ENCODE measurements around the gene LAMA2. TPM values are rescaled to one million over a fixed set of nuclear protein-coding genes. Genes with fewer than 3 reads are reported as not detected.

Gene LAMA2
- total RNA-seq, 2 experiments from 2014 or later, result 0.02 TPM; not detected in 1

DNA sequence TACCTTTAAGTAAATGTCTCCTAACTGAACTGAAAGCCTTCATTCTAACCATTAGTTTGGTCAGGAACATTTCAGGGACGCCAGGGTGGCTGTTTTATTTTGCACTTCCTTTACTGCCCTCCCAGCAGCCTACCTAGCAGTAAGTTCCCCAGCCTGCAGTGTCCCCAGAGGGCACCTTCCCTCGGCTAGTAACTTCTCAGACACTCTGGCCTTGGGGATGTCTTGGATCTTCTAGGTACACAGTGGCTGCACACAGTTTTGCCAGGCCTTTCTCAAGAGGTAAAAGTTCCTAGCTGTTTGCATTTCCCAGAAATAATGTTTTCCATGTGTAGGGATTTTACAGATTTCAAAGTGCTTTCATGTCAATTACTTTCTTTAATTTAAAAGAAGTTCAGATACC is 378 bp upstream of the LAMA2 start:
- no peaks in the 10 kb centered on the region for H3K4me1 Mint-ChIP-seq
- ATAC-seq (no peak), DNase-seq (no peak)
- CTCF ChIA-PET, result no interaction called here
- no peaks in the 10 kb centered on the region for H3K9me3 Mint-ChIP-seq (ENCODE audit: low read depth)
- peaks cover 30% of the 10 kb centered on the region for H3K27me3 Mint-ChIP-seq
- H3K36me3 Mint-ChIP-seq, result no peaks in the 10 kb centered on the region
- H3K4me3 Mint-ChIP-seq, result no peak overlapping the region
- no peak overlapping the region for H3K27ac Mint-ChIP-seq

DNA sequence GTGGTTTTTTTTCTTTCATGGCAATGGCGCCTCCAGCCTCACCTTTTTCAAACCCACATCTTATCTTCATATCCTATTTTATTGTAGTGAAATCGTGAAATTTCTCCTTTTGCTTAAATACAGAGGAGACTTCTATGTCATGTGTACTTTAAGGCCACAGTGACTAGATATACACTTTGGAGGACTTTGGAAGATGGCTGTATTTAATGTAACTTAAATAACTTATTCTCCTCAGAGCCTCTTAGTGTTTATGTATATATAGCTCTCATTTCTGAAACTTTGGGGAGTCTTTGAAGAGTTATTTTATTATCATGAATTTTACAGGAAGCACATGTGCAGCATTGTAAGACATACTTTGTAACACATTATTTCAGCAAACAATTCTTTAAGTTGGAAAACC is 968 bp downstream of the LAMA2 start:
- Mint-ChIP-seq H3K9me3 (ENCODE audit: low read depth) (no peaks in the 10 kb centered on the region), H3K27me3 (peaks cover 30% of the 10 kb centered on the region), H3K27ac (no peak overlapping the region)

DNA sequence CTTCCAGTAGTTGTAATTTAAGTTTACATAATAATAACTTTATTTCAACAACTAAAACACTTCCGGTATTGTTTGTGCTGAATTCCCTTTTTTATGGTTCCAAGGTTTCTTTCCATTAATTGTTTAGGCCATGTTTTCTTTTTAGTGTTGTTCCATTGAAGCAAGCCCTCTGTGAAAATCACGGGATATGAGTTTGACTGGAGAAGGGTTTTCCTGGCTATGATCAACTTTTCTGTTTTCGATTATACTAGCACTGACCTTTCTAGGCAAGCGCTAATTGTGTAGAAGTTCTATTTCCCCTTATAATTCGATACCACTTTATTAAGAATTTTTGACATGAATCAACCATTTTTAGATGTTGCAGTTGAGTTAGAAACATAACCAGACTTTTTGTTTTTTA is 2.4 kb downstream of the LAMA2 start:
- CTCF ChIA-PET, result no interaction called here
- Mint-ChIP-seq H3K4me3 (no peak overlapping the region), H3K4me1 (no peaks in the 10 kb centered on the region), H3K36me3 (no peaks in the 10 kb centered on the region), H3K9me3 (ENCODE audit: low read depth) (no peaks in the 10 kb centered on the region), H3K27me3 (peaks cover 30% of the 10 kb centered on the region), H3K27ac (no peak overlapping the region)
- ATAC-seq (no peak), DNase-seq (no peak)

More for the DNA sequence above, 968 bp downstream of the LAMA2 start:
- Mint-ChIP-seq H3K4me1 (no peaks in the 10 kb centered on the region), H3K4me3 (no peak overlapping the region), H3K36me3 (no peaks in the 10 kb centered on the region)
- DNase-seq (no peak), ATAC-seq (no peak)
- CTCF ChIA-PET, result no interaction called here

DNA sequence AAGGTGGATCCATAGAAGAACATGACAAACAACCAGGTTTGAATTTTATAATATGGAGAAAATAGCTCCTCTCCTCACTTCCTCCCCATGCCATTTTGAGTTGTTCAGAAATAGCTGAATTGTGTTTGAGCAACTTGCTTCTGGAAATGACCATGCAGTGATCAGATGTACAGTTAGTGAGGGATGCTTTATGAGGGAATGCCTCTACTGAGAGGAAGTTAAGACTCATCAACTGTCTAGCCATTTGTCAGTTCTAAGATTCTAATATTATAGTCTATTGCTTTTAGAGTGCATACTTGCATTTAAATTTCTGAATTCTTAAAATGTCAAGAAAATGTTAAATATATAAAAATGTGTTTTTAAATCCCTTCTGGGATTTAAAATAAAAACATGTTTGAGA is 3.8 kb downstream of the LAMA2 start:
- H3K27ac Mint-ChIP-seq, result no peak overlapping the region
- peaks cover 34% of the 10 kb centered on the region for H3K27me3 Mint-ChIP-seq
- no peaks in the 10 kb centered on the region for H3K4me1 Mint-ChIP-seq
- CTCF ChIA-PET, result no interaction called here
- no peaks in the 10 kb centered on the region for H3K36me3 Mint-ChIP-seq
- no peaks in the 10 kb centered on the region for H3K9me3 Mint-ChIP-seq (ENCODE audit: low read depth)
- no peak for ATAC-seq
- no peak overlapping the region for H3K4me3 Mint-ChIP-seq
- no peak for DNase-seq

DNA sequence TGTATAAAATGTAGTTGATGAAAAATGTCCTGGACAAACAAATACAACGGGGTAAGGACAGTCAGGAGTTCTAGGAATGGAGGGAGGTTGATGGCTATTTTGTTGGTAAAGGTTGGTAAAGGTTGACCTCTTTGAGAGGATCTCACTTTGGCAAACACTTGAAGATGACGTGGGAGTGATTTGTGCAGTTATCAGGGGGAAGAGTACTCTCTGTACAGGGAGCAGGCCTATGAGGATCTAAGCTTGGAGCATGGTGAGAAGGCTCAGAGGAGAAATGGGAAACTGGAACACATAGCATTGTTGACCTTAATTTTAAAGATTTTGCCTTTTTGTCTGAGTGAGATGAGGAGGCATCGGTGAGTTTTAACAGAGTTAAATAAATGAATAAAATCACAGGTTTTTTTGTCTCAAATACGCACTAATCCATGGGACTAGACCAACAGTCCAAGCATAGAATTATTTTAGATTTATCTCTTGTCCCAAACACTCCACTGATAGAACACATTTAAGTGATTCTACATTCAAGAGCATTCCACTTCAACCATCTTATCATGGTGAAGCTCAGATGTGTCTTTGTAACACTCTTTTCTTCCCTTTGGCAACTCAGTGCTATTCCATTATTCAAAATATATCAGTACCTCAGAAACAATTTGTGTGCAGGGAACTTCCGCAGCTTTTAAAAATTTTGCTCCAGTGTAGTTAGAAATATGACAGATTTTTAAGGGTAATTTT is 5.7 kb downstream of the LAMA2 start:
- DNase-seq (no peak), ATAC-seq (no peak)
- Mint-ChIP-seq H3K9me3 (ENCODE audit: low read depth) (no peaks in the 10 kb centered on the region), H3K27me3 (peaks cover 17% of the 10 kb centered on the region), H3K27ac (no peak overlapping the region), H3K4me3 (no peak overlapping the region), H3K36me3 (no peaks in the 10 kb centered on the region), H3K4me1 (no peaks in the 10 kb centered on the region)
- CTCF ChIA-PET, result no interaction called here

DNA sequence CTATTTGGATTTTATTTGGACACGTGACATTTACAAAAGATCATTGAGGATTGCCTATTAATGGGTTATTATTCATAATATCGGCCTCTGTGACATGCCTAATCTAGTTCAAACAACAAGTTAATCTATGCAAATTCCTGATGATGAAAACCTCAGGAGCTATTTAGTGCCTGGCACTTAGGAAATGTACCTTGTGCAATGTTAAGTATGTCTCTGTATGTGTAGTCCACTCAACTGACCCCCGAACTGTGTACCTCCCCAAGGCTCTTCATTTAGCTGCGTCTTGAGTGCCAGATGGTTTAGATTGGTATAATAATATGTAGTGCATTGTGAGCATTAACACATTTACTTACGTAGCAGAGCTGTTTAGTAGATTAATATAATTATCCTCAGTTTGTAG is 6.9 kb downstream of the LAMA2 start:
- H3K27me3 Mint-ChIP-seq, result peaks cover 7% of the 10 kb centered on the region
- no peak for ATAC-seq
- no peak overlapping the region for H3K27ac Mint-ChIP-seq
- H3K9me3 Mint-ChIP-seq (ENCODE audit: low read depth), result no peaks in the 10 kb centered on the region
- no peaks in the 10 kb centered on the region for H3K36me3 Mint-ChIP-seq
- CTCF ChIA-PET, result no interaction called here
- H3K4me3 Mint-ChIP-seq, result no peak overlapping the region
- no peaks in the 10 kb centered on the region for H3K4me1 Mint-ChIP-seq
- DNase-seq, result no peak

DNA sequence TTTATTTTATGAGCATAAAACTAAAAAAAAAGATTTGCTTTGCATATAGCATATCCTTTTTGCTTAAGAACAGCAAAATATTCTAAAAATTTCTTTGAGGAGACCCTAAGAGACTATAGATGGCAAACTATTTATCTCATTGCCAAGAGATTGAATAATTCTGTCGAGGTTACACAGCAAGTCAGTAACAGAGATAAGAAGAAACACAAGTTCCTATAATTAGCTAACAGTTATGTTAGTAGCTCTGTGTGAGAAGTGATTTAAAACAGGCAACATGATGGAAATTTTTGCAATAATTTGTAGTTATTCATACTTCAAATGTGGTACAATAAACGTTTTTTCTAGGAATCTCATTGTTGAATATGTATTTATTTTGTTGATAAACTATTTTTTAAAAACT is 9.1 kb downstream of the LAMA2 start:
- Mint-ChIP-seq H3K27ac (no peak overlapping the region), H3K9me3 (ENCODE audit: low read depth) (no peaks in the 10 kb centered on the region), H3K4me1 (no peaks in the 10 kb centered on the region), H3K27me3 (peaks cover 4% of the 10 kb centered on the region), H3K4me3 (no peak overlapping the region), H3K36me3 (no peaks in the 10 kb centered on the region)
- CTCF ChIA-PET, result no interaction called here
- no peak for DNase-seq
- ATAC-seq, result no peak

DNA sequence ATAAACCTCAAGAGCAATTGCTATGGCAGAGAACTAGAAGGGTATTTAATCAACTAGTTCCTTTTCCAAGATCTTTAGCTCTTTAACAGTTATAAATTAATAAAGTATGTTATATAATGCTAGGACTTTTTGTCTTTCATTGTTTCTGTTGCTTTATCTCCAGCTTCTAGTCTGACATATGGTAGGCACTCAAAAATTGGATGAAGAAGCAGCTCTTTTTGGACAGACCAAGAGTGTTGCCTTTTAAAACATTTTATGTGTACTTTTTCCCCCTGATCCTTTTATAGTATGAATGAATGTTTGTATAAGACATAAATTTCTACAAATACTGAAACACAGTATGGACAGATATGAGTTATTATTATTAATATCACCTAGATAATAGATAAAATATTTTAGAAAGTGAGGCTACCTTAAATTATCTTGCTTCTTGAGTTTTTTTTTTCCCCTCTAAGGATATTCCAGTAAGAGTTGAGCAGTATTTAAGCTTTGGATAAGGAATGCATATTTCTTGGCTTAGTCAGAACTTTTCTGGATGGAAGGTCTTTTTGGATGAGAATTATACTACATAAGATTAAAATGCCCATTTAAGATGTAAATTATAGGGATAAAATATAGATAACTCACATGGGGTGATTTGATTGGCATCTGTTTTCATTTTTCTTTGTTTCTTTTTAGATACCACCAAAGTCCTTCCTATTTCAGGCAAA is 16.6 kb downstream of the LAMA2 start:
- Mint-ChIP-seq H3K9me3 (ENCODE audit: low read depth) (no peaks in the 10 kb centered on the region), H3K27me3 (no peaks in the 10 kb centered on the region), H3K4me1 (no peaks in the 10 kb centered on the region), H3K4me3 (no peak overlapping the region), H3K36me3 (no peaks in the 10 kb centered on the region), H3K27ac (no peak overlapping the region)
- ATAC-seq (no peak), DNase-seq (no peak)
- CTCF ChIA-PET, result no interaction called here

DNA sequence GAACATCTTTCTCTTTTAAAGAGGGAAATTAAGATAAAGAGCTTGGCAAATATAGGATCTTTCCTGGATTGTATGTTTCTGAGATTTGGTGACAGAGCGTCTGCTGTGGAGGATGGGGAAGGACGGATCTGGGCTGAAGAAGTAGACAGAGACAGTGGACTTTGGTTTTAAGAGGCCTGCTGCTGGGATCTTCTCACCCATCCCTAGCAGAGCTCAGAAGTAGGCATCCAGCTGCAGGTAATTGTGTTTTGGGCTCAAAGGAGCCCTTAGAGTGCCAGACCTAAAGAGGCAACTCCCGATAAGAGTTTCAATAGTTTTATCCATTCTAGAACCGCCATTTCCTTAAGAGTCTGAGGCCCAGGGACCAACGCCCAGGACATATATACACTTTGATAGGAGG is 20.8 kb downstream of the LAMA2 start:
- Mint-ChIP-seq H3K27me3 (no peaks in the 10 kb centered on the region), H3K27ac (no peak overlapping the region), H3K36me3 (no peaks in the 10 kb centered on the region), H3K4me3 (no peak overlapping the region), H3K4me1 (no peaks in the 10 kb centered on the region), H3K9me3 (ENCODE audit: low read depth) (no peaks in the 10 kb centered on the region)
- no peak for DNase-seq
- CTCF ChIA-PET, result interaction anchor here (1.6 kb wide), 1 partner anchor 31 kb away, joined by 3 read pairs; no protein-coding TSS in a partner anchor
- ATAC-seq, result no peak

DNA sequence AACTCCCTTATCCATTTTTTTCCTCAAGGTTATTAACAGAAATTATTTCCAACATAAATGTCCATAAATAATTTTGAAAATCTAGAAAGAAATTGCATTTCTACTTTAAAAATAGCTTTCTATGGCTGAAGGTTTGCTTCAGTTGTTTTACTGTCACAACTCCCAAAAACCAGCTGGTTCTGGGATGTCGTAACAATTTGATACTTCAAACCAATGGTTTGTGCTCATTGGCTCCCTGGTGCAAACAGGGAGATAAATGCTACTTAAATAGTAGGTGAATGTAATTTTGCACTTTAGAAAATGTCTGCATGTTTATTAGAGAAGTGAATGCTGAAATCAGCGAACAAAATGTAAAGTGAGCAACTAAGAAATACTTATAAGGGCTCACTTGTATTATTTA is 31.1 kb downstream of the LAMA2 start:
- H3K36me3 Mint-ChIP-seq, result no peaks in the 10 kb centered on the region
- CTCF ChIA-PET, result no interaction called here
- H3K27ac Mint-ChIP-seq, result no peak overlapping the region
- DNase-seq (no peak), ATAC-seq (no peak)
- H3K4me1 Mint-ChIP-seq, result no peaks in the 10 kb centered on the region
- no peaks in the 10 kb centered on the region for H3K27me3 Mint-ChIP-seq
- H3K9me3 Mint-ChIP-seq (ENCODE audit: low read depth), result no peaks in the 10 kb centered on the region
- no peak overlapping the region for H3K4me3 Mint-ChIP-seq

DNA sequence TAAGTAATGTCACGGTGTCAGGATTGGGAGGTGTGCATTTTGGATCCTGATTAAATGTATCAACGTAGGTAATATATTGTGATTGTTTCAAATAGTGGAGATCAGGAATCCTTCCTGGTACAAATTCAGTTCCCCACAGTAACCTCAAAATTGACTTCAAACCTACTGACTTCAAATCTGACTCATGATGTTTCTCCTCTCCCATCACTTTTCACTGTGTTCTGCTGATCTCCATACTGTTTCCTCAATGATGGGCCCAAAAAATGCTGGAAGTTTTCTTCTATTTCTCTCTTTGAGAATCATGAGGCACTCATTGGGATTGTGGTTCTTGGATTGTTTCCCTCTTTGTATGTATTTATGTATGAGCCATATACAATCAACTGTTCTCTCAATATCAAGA is 35.9 kb downstream of the LAMA2 start:
- Mint-ChIP-seq H3K9me3 (ENCODE audit: low read depth) (no peaks in the 10 kb centered on the region), H3K27me3 (no peaks in the 10 kb centered on the region), H3K4me1 (no peaks in the 10 kb centered on the region), H3K4me3 (no peak overlapping the region), H3K36me3 (no peaks in the 10 kb centered on the region), H3K27ac (no peak overlapping the region)
- no peak for DNase-seq
- CTCF ChIA-PET, result no interaction called here
- ATAC-seq, result no peak

DNA sequence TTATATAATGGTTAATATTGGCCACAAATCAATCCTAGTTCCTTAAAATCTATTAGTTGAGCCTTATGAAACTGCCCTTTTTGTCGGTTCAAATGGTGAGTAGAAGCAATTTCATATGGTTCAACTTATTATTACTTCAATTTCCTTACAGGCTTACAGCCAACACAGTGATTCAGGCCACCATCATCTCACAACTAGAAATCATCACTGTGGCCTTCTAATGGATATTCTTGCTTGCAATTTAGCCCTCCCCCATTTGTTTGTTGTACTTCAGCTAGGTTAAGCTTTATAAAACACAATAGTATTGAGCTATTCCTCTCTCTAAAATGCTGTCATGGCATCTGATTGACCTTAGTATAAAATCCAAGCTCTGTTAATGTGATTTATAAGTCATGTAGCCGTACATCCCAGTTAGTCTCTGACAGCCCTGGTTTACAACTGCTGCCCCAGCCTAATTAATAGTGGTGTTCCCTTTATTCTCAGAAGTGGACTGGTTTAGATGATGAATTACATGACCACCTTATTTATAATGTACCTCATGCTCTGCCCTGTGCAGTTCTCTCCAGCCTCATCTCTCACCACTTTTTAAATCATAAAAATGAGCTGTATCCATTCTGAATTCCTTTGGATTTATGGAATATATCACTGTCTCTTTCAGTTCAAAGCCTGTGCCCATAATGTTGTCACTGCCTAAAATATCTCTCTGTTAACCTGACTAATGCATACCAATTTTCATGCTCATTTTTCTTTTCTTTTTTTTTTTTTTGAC is 36.7 kb downstream of the LAMA2 start:
- no peaks in the 10 kb centered on the region for H3K9me3 Mint-ChIP-seq (ENCODE audit: low read depth)
- CTCF ChIA-PET, result no interaction called here
- no peak for ATAC-seq
- no peaks in the 10 kb centered on the region for H3K36me3 Mint-ChIP-seq
- H3K4me1 Mint-ChIP-seq, result no peaks in the 10 kb centered on the region
- H3K27ac Mint-ChIP-seq, result no peak overlapping the region
- no peak for DNase-seq
- no peaks in the 10 kb centered on the region for H3K27me3 Mint-ChIP-seq
- H3K4me3 Mint-ChIP-seq, result no peak overlapping the region

DNA sequence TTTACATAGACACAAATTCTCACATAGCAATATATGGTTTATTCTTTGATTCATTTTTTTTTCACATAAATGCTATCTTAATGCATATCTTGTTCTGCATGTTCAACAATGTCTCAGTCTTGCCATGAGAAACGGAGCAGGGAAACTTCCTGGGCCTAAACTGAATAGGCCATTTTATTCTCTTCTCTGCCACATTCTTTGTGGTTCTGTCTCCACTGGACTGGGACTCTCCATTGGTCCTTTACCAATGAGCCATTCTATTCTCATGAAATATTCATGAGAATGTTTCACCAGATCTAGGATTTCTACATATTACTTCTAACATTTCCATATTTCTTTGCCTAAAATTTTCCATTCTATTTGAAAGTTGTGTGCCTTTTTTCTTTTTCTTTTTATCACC is 42.8 kb downstream of the LAMA2 start:
- DNase-seq (no peak), ATAC-seq (no peak)
- Mint-ChIP-seq H3K9me3 (ENCODE audit: low read depth) (no peaks in the 10 kb centered on the region), H3K4me3 (no peak overlapping the region), H3K4me1 (no peaks in the 10 kb centered on the region), H3K27me3 (no peaks in the 10 kb centered on the region), H3K36me3 (no peaks in the 10 kb centered on the region), H3K27ac (no peak overlapping the region)
- CTCF ChIA-PET, result no interaction called here

DNA sequence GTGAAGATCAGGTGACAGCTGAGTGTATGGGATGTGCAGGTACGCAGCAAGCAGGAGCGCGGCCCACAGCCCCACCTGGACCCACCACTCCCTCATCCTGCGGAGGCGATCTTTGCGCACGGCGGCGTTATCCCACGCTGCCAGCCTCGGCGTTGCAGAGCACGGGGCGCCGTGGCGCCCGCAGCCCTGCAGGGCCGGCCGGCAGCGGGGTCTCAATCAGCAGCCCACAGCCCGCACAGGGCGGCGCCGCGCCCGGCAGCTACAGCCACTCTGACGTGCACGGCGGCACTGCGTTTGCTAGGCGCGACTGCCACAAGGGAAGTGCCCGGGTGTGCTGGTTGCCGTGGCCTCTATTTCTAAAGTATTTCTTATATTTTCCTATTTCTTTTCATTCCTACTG is 46.9 kb downstream of the LAMA2 start:
- DNase-seq (no peak), ATAC-seq (no peak)
- no peaks in the 10 kb centered on the region for H3K36me3 Mint-ChIP-seq
- CTCF ChIA-PET, result no interaction called here
- H3K9me3 Mint-ChIP-seq (ENCODE audit: low read depth), result no peaks in the 10 kb centered on the region
- H3K4me1 Mint-ChIP-seq, result no peaks in the 10 kb centered on the region
- H3K27ac Mint-ChIP-seq, result no peak overlapping the region
- H3K4me3 Mint-ChIP-seq, result no peak overlapping the region
- H3K27me3 Mint-ChIP-seq, result no peaks in the 10 kb centered on the region
